Measurements from ENCODE around the gene TTYH2. TPM values are rescaled to one million over a fixed set of nuclear protein-coding genes. Genes with fewer than 3 reads are reported as not detected.

TTYH2 gene
- polyA plus RNA-seq, 3 donors = 12.3 to 57.4 (median 18.7) TPM

- Histone ChIP-seq H4K20me1 (ENCODE audit: insufficient read depth, low read length) (no peaks in the 10 kb centered on the region), H3K4me3 (replicated peaks in 1 of 3; ENCODE audit: low read depth in 2 of 3, low read length in 3 of 3) (no peak overlapping the region), H3K36me3 (replicated peaks in 1 of 2; ENCODE audit: control insufficient read depth in 1 of 2, insufficient read depth in 2 of 2, low read length in 2 of 2) (peaks cover 59 to 96% of the 10 kb centered on the region in 2 donors), H3K4me1 (ENCODE audit: control insufficient read depth in 1 of 2, insufficient read depth in 2 of 2, low read length in 2 of 2) (no peaks in the 10 kb centered on the region), H3K79me2 (ENCODE audit: insufficient read depth, low read length) (no peaks in the 10 kb centered on the region), H2AFZ (ENCODE audit: insufficient read depth, low read depth, low read length, poor library complexity, severe bottlenecking) (no peak overlapping the region), H3K27me3 (ENCODE audit: control insufficient read depth in 2 of 2, insufficient read depth in 2 of 2, low read length in 2 of 2) (no peaks in the 10 kb centered on the region), H3K9me3 (replicated peaks in 1 of 2; ENCODE audit: control insufficient read depth in 1 of 2, insufficient read depth in 1 of 2, low read length in 2 of 2) (no peaks in the 10 kb centered on the region), H3K27ac (ENCODE audit: low read depth in 1 of 2, low read length in 2 of 2) (no peak overlapping the region), H3K4me2 (replicated peaks; ENCODE audit: extremely low read depth, low read length, poor library complexity, severe bottlenecking) (no peak overlapping the region), H3K9ac (ENCODE audit: insufficient read depth, low read length, poor library complexity, severe bottlenecking) (no peak overlapping the region)
- Mint-ChIP-seq H3K9me3 (no peaks in the 10 kb centered on the region), H3K27ac (no peak overlapping the region), H3K27me3 (ENCODE audit: low read depth in 3 of 3) (no peaks in the 10 kb centered on the region), H3K4me1 (no peaks in the 10 kb centered on the region), H3K36me3 (peaks cover 66 to 87% of the 10 kb centered on the region in 2 donors), H3K4me3 (no peak overlapping the region)
- intact Hi-C loops (cut with micrococcal nuclease) = no loop called here
- DNase-seq = no peak
- no peak for TF ChIP-seq CTCF (IDR thresholded peaks at IDR 0.05)
- 75% methylated on average over 5 of the region's 8 CpGs for WGBS (ENCODE audit: insufficient coverage)
These were observed 38.8 kb downstream of the TTYH2 start for GRCh38 chr17:74252211-74252610.

GRCh38 chr17:74253036-74253435 is 39.7 kb downstream of the TTYH2 start:
- H3K9me3 Mint-ChIP-seq = no peaks in the 10 kb centered on the region
- Histone ChIP-seq H2AFZ (ENCODE audit: insufficient read depth, low read depth, low read length, poor library complexity, severe bottlenecking) (no peak overlapping the region), H3K79me2 (ENCODE audit: insufficient read depth, low read length) (no peaks in the 10 kb centered on the region), H3K9ac (ENCODE audit: insufficient read depth, low read length, poor library complexity, severe bottlenecking) (no peak overlapping the region), H3K9me3 (replicated peaks in 1 of 2; ENCODE audit: control insufficient read depth in 1 of 2, insufficient read depth in 1 of 2, low read length in 2 of 2) (no peaks in the 10 kb centered on the region), H3K4me2 (replicated peaks; ENCODE audit: extremely low read depth, low read length, poor library complexity, severe bottlenecking) (no peak overlapping the region), H3K4me3 (replicated peaks in 1 of 3; ENCODE audit: low read depth in 2 of 3, low read length in 3 of 3) (no peak overlapping the region), H3K27ac (ENCODE audit: low read depth in 1 of 2, low read length in 2 of 2) (no peak overlapping the region), H3K36me3 (replicated peaks in 1 of 2; ENCODE audit: control insufficient read depth in 1 of 2, insufficient read depth in 2 of 2, low read length in 2 of 2) (peaks cover 56 to 96% of the 10 kb centered on the region in 2 donors), H3K27me3 (ENCODE audit: control insufficient read depth in 2 of 2, insufficient read depth in 2 of 2, low read length in 2 of 2) (no peaks in the 10 kb centered on the region), H4K20me1 (ENCODE audit: insufficient read depth, low read length) (no peaks in the 10 kb centered on the region), H3K4me1 (ENCODE audit: control insufficient read depth in 1 of 2, insufficient read depth in 2 of 2, low read length in 2 of 2) (no peaks in the 10 kb centered on the region)
- H3K27ac Mint-ChIP-seq = no peak overlapping the region
- no peak overlapping the region for H3K4me3 Mint-ChIP-seq
- H3K27me3 Mint-ChIP-seq (ENCODE audit: low read depth in 3 of 3) = no peaks in the 10 kb centered on the region
- TF ChIP-seq CTCF (IDR thresholded peaks at IDR 0.05) = no peak
- peaks cover 67 to 87% of the 10 kb centered on the region in 2 donors for H3K36me3 Mint-ChIP-seq
- intact Hi-C loops (cut with micrococcal nuclease) = no loop called here
- WGBS (ENCODE audit: insufficient coverage) = 99% methylated on average over 10 of the region's 13 CpGs
- H3K4me1 Mint-ChIP-seq = no peaks in the 10 kb centered on the region
- no peak for DNase-seq
